Liver (tissue), 9 donors: Measurements from ENCODE around the gene AKAP12. TPM values are rescaled to one million over a fixed set of nuclear protein-coding genes. Genes with fewer than 3 reads are reported as not detected.

ENCODE experiments used
- DNase-seq: peaks from one replicate; pipeline ENCODE4 v3.0.0-alpha.2; 2017; ENCODE audit warnings: low spot score
- H3K27ac ChIP-seq, 2 donors: one replicate each; pipeline ENCODE4 v1.7.0; 2013; ENCODE audit warnings: inconsistent platforms in 2 of 2, low read length in 2 of 2, control low read depth in 1 of 2, low read depth in 1 of 2, mild to moderate bottlenecking in 1 of 2
- H3K27me3 ChIP-seq, 4 donors: one replicate each; pipeline versions ENCODE4 v1.6.1 to v1.7.0; 2013; ENCODE audit warnings: low read length in 3 of 4, inconsistent platforms in 1 of 4, mild to moderate bottlenecking in 1 of 4, moderate library complexity in 1 of 4; ENCODE audit not compliant: control insufficient read depth in 4 of 4, insufficient read depth in 4 of 4
- H3K36me3 ChIP-seq, 4 donors: one replicate each; pipeline versions ENCODE4 v1.6.1 to v1.7.0; 2013; ENCODE audit warnings: low read length in 3 of 4, mild to moderate bottlenecking in 3 of 4, low read depth in 1 of 4, moderate library complexity in 1 of 4; ENCODE audit not compliant: control insufficient read depth in 4 of 4, insufficient read depth in 3 of 4
- H3K4me1 ChIP-seq, 4 donors: one replicate each; pipeline versions ENCODE4 v1.6.1 to v1.7.0; 2013; ENCODE audit warnings: low read length in 3 of 4, mild to moderate bottlenecking in 3 of 4, moderate library complexity in 1 of 4; ENCODE audit not compliant: control insufficient read depth in 4 of 4, insufficient read depth in 4 of 4
- H3K4me3 ChIP-seq, 3 donors: one replicate each; pipeline versions ENCODE4 v1.6.1 to v1.7.0; 2013; ENCODE audit warnings: low read length in 3 of 3, control low read depth in 1 of 3, low read depth in 1 of 3, mild to moderate bottlenecking in 1 of 3
- H3K9ac ChIP-seq, 2 donors: one replicate each; pipeline ENCODE4 v1.7.0; 2013; ENCODE audit warnings: low read length in 2 of 2, mild to moderate bottlenecking in 2 of 2, moderate library complexity in 2 of 2, control low read depth in 1 of 2, low read depth in 1 of 2
- H3K9me3 ChIP-seq, 4 donors: one replicate each; pipeline versions ENCODE4 v1.6.1 to v1.7.0; 2013; ENCODE audit warnings: low read length in 3 of 4; ENCODE audit not compliant: control insufficient read depth in 4 of 4
- EGR1 ChIP-seq, 2 donors: IDR thresholded peaks; 2 replicates each; pipeline ENCODE4 v1.6.1; 2016 to 2018; ENCODE audit warnings: antibody characterized with exemption in 2 of 2, low read depth in 2 of 2
- FOXA1 ChIP-seq: IDR thresholded peaks from 2 replicates; pipeline ENCODE4 v1.6.1; 2016; ENCODE audit warnings: antibody characterized with exemption
- FOXA2 ChIP-seq: IDR thresholded peaks from 2 replicates; pipeline ENCODE4 v1.6.1; 2016; ENCODE audit warnings: antibody characterized with exemption
- GABPA ChIP-seq, 2 donors: IDR thresholded peaks in 1 of 2; conservative IDR thresholded peaks in 1 of 2; 2 replicates each; pipeline ENCODE4 v1.6.1; 2016; ENCODE audit warnings: antibody characterized with exemption in 2 of 2, mild to moderate bottlenecking in 1 of 2, moderate library complexity in 1 of 2
- HNF4A ChIP-seq, 2 donors: conservative IDR thresholded peaks; 2 replicates each; pipeline ENCODE4 v1.6.1; 2016; ENCODE audit warnings: antibody characterized with exemption in 2 of 2, mild to moderate bottlenecking in 2 of 2
- HNF4G ChIP-seq: IDR thresholded peaks from 2 replicates; pipeline ENCODE4 v1.6.1; 2016; ENCODE audit warnings: antibody characterized with exemption
- JUND ChIP-seq, 2 donors: IDR thresholded peaks; 2 replicates each; pipeline ENCODE4 v1.6.1; 2016; ENCODE audit warnings: antibody characterized with exemption in 2 of 2
- NR2F2 ChIP-seq: IDR thresholded peaks from 2 replicates; pipeline ENCODE4 v1.6.1; 2016; ENCODE audit warnings: antibody characterized with exemption
- RAD21 ChIP-seq, 2 donors: IDR thresholded peaks; 2 replicates each; pipeline ENCODE4 v1.6.1; 2016; ENCODE audit warnings: antibody characterized with exemption in 2 of 2, mild to moderate bottlenecking in 2 of 2
- RXRA ChIP-seq, 2 donors: IDR thresholded peaks; 2 replicates each; pipeline ENCODE4 v1.6.1; 2017 to 2018; ENCODE audit warnings: antibody characterized with exemption in 2 of 2, mild to moderate bottlenecking in 1 of 2
- SP1 ChIP-seq: IDR thresholded peaks from 2 replicates; pipeline ENCODE4 v1.6.1; 2018; ENCODE audit warnings: antibody characterized with exemption, mild to moderate bottlenecking
- TAF1 ChIP-seq: conservative IDR thresholded peaks from 2 replicates; pipeline ENCODE4 v1.6.1; 2016; ENCODE audit warnings: antibody characterized with exemption, mild to moderate bottlenecking
- YY1 ChIP-seq: IDR thresholded peaks from 2 replicates; pipeline ENCODE4 v1.6.1; 2016; ENCODE audit warnings: antibody characterized with exemption, mild to moderate bottlenecking
- WGBS: extraction: QIAGEN DNeasy Blood & Tissue Kit; methylation state at CpG from one replicate; pipeline ENCODE4 v1.1.7; 2013; 5-methylcytosine and 5-hydroxymethylcytosine counted together
- polyA plus RNA-seq, 2 donors: library from polyadenylated mRNA; stranded (reverse) in 1 of 2; unstranded in 1 of 2; fragments of 200-250 nt in 1 of 2; fragments of >200 nt in 1 of 2; fragmentation: Nextera tagmentation in 1 of 2; extraction: Ambion mirVana in 1 of 2; gene quantifications; one replicate each; pipeline versions ENCODE4 v1.2.1 to v1.2.3, GENCODE V29; 2013 to 2015
- total RNA-seq, 2 donors: library from RNA; depleted of rRNA; stranded (reverse); fragments of >200 nt; gene quantifications; one replicate each; pipeline ENCODE4 v1.2.3, GENCODE V29; 2014
- TF ChIP-seq, protein P1 (sequence below): IDR thresholded peaks from 2 replicates; pipeline ENCODE4 v1.6.1; 2016; ENCODE audit warnings: antibody characterized with exemption
- TF ChIP-seq, protein P2 (sequence below): IDR thresholded peaks from 2 replicates; pipeline ENCODE4 v1.6.1; 2016; ENCODE audit warnings: antibody characterized with exemption
- TF ChIP-seq, protein P3 (sequence below): IDR thresholded peaks from 2 replicates; pipeline ENCODE4 v1.6.1; 2016; ENCODE audit warnings: antibody characterized with exemption
- TF ChIP-seq, protein P4 (sequence below): IDR thresholded peaks from 2 replicates; pipeline ENCODE4 v1.6.1; 2016; ENCODE audit warnings: antibody characterized with exemption, mild to moderate bottlenecking
- donor health status: healthy.
- donor health status: healthy.
- donor health status: healthy.
- donor health status: healthy.
- donor health status: healthy.

Gene AKAP12
- total and polyA plus RNA-seq, 4 donors, result 6.7 to 14.8 (median 8.6) TPM

DNA sequence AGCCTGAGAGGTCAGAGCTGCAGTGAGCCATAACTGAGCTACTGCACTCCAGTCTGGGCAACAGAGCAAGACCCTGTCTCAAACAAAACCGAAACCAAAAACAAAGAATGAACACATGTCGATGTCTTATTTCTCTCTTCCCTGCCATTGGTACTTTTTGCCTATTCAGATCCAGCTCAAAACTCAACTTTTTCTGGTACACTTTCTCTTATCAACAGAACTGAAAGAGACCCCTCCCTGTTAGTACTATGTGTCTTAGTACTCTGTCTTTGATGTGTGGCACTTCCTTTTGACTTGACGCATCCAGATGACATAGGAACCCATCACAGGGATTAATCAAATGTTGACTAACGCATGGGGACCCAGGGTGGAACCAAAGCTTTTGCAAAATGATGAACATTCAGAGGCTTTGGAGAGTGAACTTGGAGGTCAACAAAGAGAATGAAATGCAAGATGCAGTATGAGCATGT, 44.8 kb downstream of the AKAP12 start:
- no peak for DNase-seq
- H3K36me3 ChIP-seq, result no peaks in the 10 kb centered on the region
- H3K9me3 ChIP-seq, result no peaks in the 10 kb centered on the region
- no peaks in the 10 kb centered on the region for H3K4me1 ChIP-seq
- no peak overlapping the region for H3K9ac ChIP-seq
- WGBS, result 74% methylated on average over 4 of the region's 4 CpGs
- H3K27ac ChIP-seq, result no peak overlapping the region
- TF ChIP-seq, protein P1, sequence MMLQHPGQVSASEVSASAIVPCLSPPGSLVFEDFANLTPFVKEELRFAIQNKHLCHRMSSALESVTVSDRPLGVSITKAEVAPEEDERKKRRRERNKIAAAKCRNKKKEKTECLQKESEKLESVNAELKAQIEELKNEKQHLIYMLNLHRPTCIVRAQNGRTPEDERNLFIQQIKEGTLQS, result no peak
- H3K27me3 ChIP-seq, result no peaks in the 10 kb centered on the region
- H3K4me3 ChIP-seq, result no peak overlapping the region

DNA sequence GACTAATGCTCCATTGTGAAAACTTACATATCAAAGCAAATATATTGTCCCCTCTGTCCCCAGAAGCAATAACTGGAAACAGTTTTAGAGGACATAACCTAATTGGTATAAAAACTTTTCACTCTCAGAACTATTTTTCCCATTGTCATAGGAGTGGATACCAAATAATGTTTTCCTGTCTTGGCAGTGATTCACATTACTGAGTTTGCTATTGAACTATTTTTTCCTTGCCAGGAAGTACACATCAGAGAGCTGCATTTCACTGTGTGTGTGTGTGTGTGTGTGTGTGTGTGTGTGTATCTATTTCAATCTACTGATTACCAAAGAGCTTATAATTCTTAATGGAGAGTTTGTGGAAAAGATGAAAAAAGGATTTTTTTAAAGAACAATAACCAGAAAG, 45.4 kb downstream of the AKAP12 start:
- H3K9me3 ChIP-seq, result no peaks in the 10 kb centered on the region
- no peak overlapping the region for H3K9ac ChIP-seq
- H3K4me3 ChIP-seq, result no peak overlapping the region
- DNase-seq, result no peak
- H3K27ac ChIP-seq, result no peak overlapping the region
- no peaks in the 10 kb centered on the region for H3K36me3 ChIP-seq
- peak in 1 of 2 donors; percentile 13 for TF ChIP-seq RAD21 (IDR thresholded peaks at IDR 0.05)
- TF ChIP-seq, protein P2, sequence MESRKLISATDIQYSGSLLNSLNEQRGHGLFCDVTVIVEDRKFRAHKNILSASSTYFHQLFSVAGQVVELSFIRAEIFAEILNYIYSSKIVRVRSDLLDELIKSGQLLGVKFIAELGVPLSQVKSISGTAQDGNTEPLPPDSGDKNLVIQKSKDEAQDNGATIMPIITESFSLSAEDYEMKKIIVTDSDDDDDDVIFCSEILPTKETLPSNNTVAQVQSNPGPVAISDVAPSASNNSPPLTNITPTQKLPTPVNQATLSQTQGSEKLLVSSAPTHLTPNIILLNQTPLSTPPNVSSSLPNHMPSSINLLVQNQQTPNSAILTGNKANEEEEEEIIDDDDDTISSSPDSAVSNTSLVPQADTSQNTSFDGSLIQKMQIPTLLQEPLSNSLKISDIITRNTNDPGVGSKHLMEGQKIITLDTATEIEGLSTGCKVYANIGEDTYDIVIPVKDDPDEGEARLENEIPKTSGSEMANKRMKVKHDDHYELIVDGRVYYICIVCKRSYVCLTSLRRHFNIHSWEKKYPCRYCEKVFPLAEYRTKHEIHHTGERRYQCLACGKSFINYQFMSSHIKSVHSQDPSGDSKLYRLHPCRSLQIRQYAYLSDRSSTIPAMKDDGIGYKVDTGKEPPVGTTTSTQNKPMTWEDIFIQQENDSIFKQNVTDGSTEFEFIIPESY, result no peak
- no peak for TF ChIP-seq GABPA (IDR thresholded peaks at IDR 0.05 in 1 of 2, conservative IDR thresholded peaks at IDR 0.05 in 1 of 2)
- TF ChIP-seq, protein P1, result no peak
- TF ChIP-seq JUND (IDR thresholded peaks at IDR 0.05), result no peak
- TF ChIP-seq FOXA2, result no peak
- peak; percentile 24 for TF ChIP-seq NR2F2
- TF ChIP-seq EGR1 (IDR thresholded peaks at IDR 0.05; ENCODE audit: low read depth in 2 of 2), result no peak
- H3K4me1 ChIP-seq, result no peaks in the 10 kb centered on the region
- no peaks in the 10 kb centered on the region for H3K27me3 ChIP-seq

DNA sequence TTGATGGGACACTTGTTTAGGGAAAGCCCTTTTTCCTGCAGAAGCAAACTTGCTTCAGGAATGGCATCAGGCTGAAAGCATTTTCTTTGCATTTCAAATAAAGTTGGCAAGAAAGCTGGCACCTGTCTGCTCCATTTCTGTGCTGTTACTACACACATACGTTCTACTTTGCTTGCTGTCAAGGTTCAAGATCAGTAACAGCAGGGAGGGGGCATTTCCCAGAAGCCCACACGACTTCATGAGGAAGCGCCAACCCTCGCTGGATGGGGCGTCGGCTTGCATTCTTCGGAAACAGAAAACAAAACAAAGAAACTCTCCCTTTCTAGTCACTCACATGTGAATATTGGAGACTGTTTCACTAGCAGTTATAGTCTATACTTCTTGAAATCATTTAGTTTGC, 46.4 kb downstream of the AKAP12 start:
- no peak overlapping the region for H3K9ac ChIP-seq
- no peaks in the 10 kb centered on the region for H3K36me3 ChIP-seq
- no peaks in the 10 kb centered on the region for H3K4me1 ChIP-seq
- H3K27me3 ChIP-seq, result no peaks in the 10 kb centered on the region
- no peak overlapping the region for H3K4me3 ChIP-seq
- H3K27ac ChIP-seq, result no peak overlapping the region
- no peaks in the 10 kb centered on the region for H3K9me3 ChIP-seq
- 70% methylated on average over 7 of the region's 7 CpGs for WGBS
- DNase-seq, result no peak
- TF ChIP-seq HNF4G (no peak), GABPA (IDR thresholded peaks at IDR 0.05 in 1 of 2, conservative IDR thresholded peaks at IDR 0.05 in 1 of 2) (no peak), EGR1 (IDR thresholded peaks at IDR 0.05; ENCODE audit: low read depth in 2 of 2) (no peak), YY1 (no peak), RAD21 (IDR thresholded peaks at IDR 0.05) (no peak), FOXA1 (no peak), JUND (IDR thresholded peaks at IDR 0.05) (no peak), FOXA2 (no peak), NR2F2 (no peak), RXRA (IDR thresholded peaks at IDR 0.05) (no peak), HNF4A (conservative IDR thresholded peaks at IDR 0.05) (no peak), SP1 (no peak), TAF1 (no peak)
- TF ChIP-seq, protein P1, result no peak
- TF ChIP-seq, protein P2, result no peak
- TF ChIP-seq, protein P3, sequence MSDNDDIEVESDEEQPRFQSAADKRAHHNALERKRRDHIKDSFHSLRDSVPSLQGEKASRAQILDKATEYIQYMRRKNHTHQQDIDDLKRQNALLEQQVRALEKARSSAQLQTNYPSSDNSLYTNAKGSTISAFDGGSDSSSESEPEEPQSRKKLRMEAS, result no peak
- TF ChIP-seq, protein P4, sequence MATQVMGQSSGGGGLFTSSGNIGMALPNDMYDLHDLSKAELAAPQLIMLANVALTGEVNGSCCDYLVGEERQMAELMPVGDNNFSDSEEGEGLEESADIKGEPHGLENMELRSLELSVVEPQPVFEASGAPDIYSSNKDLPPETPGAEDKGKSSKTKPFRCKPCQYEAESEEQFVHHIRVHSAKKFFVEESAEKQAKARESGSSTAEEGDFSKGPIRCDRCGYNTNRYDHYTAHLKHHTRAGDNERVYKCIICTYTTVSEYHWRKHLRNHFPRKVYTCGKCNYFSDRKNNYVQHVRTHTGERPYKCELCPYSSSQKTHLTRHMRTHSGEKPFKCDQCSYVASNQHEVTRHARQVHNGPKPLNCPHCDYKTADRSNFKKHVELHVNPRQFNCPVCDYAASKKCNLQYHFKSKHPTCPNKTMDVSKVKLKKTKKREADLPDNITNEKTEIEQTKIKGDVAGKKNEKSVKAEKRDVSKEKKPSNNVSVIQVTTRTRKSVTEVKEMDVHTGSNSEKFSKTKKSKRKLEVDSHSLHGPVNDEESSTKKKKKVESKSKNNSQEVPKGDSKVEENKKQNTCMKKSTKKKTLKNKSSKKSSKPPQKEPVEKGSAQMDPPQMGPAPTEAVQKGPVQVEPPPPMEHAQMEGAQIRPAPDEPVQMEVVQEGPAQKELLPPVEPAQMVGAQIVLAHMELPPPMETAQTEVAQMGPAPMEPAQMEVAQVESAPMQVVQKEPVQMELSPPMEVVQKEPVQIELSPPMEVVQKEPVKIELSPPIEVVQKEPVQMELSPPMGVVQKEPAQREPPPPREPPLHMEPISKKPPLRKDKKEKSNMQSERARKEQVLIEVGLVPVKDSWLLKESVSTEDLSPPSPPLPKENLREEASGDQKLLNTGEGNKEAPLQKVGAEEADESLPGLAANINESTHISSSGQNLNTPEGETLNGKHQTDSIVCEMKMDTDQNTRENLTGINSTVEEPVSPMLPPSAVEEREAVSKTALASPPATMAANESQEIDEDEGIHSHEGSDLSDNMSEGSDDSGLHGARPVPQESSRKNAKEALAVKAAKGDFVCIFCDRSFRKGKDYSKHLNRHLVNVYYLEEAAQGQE, result no peak
